Activated CD8-positive, alpha-beta memory T cell treated with anti-CD3 and anti-CD28 coated beads, Interleukin-2, amount 50 U/mL, for 48 hours (primary cell): ENCODE results near the gene CGN.
A peak's percentile ranks its signal among the peaks of the same experiment; 100 is the strongest.

Source experiments
- DNase-seq: peaks from one replicate; pipeline ENCODE4 v3.0.0-alpha.2; 2020

Gene CGN, protein sequence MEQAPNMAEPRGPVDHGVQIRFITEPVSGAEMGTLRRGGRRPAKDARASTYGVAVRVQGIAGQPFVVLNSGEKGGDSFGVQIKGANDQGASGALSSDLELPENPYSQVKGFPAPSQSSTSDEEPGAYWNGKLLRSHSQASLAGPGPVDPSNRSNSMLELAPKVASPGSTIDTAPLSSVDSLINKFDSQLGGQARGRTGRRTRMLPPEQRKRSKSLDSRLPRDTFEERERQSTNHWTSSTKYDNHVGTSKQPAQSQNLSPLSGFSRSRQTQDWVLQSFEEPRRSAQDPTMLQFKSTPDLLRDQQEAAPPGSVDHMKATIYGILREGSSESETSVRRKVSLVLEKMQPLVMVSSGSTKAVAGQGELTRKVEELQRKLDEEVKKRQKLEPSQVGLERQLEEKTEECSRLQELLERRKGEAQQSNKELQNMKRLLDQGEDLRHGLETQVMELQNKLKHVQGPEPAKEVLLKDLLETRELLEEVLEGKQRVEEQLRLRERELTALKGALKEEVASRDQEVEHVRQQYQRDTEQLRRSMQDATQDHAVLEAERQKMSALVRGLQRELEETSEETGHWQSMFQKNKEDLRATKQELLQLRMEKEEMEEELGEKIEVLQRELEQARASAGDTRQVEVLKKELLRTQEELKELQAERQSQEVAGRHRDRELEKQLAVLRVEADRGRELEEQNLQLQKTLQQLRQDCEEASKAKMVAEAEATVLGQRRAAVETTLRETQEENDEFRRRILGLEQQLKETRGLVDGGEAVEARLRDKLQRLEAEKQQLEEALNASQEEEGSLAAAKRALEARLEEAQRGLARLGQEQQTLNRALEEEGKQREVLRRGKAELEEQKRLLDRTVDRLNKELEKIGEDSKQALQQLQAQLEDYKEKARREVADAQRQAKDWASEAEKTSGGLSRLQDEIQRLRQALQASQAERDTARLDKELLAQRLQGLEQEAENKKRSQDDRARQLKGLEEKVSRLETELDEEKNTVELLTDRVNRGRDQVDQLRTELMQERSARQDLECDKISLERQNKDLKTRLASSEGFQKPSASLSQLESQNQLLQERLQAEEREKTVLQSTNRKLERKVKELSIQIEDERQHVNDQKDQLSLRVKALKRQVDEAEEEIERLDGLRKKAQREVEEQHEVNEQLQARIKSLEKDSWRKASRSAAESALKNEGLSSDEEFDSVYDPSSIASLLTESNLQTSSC

DNA sequence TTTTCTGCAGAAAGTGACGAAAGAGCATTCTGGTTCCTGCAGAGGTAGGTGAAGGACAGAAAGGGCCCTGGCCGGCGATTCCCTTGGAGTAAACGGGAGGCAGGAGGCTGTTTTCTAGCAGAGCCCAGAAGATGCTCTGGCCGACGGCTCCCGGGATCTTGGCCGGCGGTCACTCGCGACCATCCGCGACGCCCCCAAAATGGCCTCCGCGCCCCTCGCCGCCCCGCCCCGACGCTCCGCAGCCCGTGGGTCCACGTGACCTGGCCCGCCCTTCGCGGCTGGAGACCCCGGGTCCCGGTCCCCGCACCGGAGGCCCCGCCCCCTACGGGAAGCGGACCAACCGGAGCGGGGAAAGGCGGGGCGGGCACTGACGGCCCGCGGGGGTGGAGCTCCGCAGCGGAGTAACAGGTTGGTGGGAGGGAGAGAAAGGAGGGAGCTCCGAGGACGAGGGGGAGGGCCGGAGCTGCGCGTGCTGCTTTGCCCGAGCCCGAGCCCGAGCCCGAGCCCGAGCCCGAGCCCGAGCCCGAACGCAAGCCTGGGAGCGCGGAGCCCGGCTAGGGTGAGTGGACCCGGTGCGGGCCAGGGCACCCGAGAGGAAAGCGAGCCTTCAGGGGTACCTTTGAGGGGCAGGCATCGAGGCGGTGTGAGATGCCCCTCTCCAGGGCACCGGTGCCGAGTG, at the start of gene CGN:
CGN (plus strand) TSS at position 431 of the 679 bp plus-strand sequence. CDS start 7,133 bp downstream, outside the sequence.
- peak; percentile 89 for DNase-seq

DNA sequence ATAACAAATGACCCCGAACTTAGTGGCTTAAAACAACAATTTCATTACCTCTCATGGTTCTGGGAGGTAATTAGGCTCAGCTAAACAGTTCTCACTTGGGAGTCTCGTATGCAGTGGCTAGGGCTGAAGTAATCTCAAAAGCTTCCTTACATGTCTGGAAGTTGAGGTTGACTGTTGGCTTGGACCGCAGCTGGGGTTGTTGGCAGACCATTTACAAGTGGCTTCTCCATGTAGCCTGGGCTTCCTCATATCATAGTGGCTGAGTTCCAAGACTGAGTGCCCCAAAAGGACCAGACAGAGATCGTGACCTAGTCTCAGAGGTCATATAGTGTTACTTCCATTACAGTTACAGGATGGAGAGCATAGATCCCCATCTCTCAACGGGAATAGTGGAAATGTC, 49.5 kb upstream of the CGN start:
- no peak for DNase-seq

DNA sequence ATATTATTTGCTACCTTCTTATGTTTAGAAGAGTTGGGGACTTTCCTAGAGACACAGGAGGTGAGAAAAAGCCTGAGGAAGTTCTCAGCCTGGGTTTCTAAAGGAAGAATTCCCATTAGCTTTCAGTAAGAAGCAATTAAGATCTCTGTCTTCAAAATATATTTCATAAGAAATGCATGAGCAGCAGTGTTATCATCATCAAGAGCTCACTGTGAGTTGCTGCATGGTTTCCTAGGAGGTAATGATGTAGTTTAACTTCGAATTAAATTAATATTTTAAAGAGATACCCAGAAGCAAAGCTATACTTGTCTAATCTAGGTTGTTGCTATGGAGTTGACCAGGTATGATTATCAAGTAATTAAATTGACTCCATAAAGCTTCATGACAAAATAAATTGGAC, 46.2 kb upstream of the CGN start:
- no peak for DNase-seq

DNA sequence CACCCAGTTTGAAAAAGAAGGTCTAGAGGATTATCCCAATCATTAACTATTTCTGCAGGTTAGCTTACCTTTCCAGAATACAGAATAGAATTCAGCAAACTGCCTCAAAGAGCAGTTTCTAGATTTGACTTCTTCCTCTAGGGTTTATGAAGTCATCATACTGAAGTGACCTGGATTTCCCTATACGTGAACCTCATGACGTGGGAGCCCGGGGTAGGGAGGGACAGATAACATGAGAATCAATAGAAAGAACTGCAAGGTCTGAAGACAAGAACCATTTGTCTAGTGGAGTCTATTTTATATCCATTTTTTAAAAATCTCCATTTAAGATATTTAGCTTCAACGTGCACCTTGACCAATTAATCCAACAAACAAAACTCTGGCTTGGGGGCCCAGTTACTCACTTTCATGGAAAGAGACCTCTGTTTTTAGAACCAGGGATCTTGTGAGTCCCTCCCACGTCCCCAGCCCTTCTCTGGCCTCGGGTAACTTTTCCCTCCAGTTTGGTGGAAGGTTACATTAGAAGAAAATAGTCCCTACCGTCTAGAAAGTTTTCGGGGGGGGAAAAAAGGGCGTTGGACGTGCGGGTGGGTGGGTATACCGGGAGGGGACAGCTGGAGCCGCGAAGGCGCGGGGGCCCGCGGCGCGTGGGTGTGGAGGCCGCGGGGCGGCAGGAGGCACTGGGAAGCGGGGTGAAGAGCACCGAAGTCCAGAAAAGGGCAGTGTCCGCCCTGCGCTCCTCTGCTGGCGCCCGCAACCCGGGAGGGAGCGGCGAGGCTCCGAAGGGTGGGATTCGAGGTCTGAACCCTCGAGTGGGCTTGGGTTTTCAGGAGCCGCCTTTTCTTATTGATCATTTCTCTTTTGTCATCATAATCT, 38.1 kb upstream of the CGN start:
- DNase-seq = peak; percentile 58

DNA sequence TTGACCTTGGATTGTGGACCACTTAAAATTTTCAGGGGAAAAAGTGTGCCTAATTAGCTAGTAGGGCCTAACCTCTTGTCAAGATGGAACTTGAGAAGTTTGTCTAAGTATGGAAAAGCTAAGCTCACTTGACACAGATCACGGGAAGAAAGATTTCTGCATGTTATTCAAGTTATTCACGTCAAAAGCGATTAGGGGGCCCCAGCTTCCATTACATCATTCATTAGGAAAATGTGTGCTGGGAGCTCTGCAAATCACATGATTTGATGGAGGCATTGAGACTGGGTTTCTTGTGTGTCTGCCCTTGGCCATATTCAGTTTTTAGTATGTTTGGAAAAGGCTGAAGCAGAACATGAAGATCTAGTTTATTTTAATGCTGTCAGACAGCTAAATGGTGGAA, 36.4 kb upstream of the CGN start:
- DNase-seq = no peak

DNA sequence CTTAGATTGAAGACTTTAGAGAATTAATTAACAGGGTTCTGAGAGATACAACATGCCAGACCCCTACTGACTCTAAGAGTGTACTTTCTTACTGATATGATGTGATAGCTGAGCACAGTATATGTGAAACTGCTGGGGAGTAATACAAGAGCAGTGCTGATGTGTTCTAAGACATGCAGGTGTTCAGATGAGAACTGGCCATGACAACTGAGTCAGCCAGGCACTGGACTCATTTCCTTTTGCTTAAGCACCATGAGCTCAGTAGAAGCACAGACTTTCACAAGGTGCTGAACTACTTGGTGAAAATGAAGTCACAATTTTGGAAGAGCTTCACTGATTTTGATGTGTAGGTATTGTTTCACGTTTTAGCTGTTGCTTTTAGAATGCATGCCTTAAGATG, 36.0 kb upstream of the CGN start:
- no peak for DNase-seq

DNA sequence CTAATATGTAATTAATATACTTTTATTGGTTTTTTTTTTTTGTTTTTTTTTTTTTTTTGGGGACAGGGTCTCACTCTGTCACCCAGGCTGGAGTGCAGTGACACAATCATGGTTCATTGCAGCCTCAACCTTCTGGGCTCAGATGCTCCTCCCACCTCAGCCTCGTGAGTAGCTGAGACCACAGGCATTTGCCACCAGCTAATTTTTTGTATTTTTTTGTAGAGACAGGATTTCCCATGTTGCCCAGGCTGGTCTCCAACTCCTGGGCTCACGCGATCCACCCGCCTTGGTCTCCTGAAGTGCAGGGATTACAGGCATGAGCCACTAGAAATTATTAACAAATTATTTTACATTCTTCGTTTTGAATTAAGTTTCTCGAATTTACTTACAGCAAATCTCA, 35.1 kb upstream of the CGN start:
- no peak for DNase-seq

DNA sequence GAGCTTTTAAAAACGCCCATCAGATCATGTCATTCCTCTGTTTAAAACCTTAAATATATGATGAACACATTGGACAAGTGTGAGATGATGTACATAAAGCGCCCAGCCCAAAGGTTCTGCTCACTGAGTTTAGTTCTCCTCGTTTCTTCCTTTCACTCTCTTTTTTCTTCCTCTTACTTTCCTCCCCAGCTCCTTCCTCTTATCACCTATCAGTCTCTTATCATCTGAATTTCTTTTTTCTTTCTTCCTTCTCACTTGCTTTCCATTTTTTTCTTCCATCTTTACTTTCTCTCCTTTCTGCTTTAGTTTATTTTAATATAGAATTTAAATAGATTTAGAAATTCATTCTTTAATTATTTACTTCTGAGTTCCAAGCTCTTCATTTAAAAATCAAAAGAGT, 34.1 kb upstream of the CGN start:
- DNase-seq = no peak

DNA sequence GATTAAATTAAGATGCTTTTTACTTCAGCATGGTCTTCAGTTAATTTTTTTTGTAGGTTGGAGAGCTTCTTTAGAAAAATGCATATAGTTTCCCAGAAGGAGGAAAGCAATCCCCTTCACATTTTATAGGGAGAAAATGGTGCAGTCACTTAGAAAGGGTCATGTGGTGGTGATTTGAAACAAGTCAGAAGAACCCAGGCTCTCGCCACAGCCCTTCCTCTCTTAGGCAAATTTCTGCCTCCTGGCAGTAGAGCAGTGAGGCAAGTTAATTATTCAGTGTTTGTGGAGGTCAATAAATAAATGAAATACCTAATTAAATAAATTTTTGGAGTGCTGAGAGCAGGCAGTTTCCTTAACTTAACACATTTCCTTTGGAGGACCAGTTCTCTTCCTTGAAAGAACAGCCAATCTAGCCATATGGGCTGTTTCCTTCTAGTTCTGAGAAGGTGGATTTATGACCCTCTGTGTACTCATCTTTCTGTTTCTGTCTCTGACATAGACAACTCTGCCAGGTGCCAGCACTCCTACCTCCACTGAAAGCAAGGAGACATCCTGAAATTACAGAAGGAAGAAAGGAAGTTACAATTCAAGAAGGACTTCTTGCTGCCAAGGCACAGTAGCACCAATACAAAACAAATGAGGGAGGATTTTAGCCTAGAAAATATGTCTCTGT, 32.9 kb upstream of the CGN start:
- no peak for DNase-seq

DNA sequence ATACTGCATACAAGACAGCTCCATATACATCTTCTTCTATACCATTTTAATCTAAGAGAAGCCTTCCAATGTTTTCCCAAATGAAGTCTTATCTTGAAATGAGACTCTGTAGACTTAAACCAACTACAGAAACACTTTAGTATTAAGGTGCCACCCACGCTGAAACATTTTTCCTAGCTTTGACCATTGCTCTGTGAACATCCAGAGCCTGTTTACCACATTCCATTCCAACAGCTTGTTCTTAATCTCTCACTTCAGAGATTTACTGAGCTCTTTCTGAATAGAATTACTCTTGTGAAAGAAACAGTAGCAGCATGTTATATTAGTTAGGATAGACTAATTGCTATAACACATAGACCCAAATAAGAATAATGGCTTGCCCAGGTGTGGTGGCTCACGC, 32.3 kb upstream of the CGN start:
- DNase-seq = no peak

DNA sequence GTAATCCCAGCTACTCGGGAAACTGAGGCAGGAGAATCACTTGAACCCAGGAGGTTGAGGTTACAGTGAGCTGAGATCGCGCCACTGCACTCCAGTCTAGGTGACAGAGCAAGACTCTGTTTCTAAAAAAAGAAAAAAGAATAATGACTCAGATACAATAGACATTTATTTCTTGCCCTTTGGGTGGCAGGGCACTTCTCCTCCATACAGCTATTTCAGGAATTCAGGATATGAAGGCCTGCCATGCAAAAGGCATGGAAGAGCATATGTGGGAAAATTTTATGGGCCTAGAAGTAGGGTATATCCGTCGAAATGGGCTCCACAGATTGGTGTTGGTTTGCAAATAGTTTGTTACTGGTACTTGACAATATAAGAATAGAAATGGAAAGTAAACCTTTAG, 31.7 kb upstream of the CGN start:
- no peak for DNase-seq

DNA sequence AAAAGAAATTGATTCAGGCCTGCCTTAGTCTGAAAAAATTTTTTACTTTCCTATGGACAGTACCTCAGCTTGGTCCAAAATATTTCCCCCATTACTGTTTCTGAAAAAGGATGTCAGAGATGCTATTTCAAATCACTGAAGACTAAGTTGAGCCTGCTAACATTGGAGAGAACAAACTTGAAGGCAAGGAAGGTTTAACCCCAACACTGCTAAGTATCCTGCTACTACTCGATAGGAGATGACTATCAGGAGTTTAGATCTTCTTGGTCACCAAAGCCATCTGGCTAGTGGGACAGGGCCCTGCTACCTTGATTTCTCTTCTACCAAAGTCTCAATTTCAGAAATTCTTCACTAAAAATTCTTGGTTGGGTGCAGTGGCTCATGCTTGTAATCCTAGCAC, 29.2 kb upstream of the CGN start:
- no peak for DNase-seq

DNA sequence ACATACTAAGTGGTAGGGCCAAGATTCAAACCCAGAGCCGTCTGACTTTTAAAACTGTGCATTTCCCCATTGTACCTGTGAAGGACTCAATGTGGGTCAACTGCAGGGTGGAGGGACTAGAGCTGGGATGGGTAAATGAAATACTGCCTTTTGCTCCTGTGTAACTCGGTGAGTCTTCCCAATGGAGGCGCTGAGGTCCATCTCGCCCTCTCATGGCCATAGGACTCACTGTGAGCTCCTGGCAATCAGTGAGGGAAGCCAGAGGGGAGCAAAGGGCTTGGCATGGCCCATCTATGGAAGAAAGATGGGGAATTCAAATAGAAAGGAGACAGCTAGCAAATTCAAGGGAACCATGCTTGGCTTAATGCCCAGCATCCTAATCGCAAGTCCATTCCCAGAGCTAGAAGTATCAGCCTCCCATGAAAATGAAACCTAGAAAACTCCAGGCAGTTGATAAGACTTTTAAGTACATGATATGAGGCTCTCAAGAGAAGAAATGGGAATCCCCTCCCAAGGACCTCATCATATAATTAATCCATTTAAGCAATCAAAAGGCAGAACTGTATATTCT, 25.4 kb upstream of the CGN start:
- no peak for DNase-seq

DNA sequence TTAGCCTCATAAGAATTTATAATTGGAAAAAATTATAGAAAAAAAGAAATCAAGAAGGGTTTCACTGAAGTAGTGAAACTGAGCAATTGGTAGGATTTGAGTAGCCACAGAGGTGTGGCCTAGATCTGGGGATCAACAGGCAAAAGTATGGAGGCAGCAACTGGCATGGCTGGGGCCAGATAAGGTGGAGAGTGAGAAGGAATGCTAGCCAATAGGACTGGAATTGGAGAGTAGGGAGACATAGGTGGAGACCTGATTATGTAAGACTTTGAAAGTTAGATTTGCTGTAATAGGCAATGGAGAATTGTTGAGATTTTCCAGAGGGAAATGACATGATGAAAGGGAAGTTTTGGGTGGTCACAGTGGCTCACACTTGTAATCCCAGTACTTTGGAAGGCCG, 24.6 kb upstream of the CGN start:
- DNase-seq = no peak

DNA sequence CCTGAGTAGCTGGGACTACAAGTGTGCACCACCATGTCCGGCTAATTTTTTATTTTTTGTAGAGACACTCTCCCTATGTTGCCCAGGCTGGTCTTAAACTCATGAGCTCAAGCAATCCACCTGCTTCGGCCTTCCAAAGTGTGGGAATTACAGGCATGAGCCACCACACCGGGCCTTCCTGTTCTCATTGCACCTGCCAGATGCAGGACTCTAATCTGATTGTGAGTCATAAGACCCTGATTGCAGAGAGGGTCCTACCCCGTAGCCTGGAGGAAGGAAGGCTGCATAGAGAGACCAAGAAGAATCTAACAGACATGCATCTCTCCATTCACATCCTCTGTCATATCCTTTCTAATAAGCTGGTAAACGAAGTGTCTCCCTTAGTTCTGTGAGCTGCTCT, 19.5 kb upstream of the CGN start:
- no peak for DNase-seq

DNA sequence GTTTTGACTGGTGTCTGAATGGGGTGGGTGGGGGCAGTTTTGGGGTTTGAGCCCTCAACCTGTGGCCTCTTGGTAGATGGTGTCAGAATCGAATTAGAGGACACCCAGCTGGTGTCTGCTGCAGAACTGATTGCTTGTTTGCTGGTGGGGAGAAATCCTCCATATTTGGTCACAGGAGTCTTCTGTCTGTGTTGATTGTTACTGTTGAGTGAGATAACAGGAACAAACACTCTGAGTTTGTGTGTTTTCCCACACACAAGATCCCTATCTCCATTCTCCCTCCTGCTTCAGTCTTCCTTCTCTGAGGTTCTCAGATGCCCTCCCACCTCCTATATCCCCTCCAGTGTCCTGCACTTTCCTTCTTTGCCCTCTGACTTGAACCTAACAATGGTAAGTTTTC, 19.1 kb upstream of the CGN start:
- no peak for DNase-seq

DNA sequence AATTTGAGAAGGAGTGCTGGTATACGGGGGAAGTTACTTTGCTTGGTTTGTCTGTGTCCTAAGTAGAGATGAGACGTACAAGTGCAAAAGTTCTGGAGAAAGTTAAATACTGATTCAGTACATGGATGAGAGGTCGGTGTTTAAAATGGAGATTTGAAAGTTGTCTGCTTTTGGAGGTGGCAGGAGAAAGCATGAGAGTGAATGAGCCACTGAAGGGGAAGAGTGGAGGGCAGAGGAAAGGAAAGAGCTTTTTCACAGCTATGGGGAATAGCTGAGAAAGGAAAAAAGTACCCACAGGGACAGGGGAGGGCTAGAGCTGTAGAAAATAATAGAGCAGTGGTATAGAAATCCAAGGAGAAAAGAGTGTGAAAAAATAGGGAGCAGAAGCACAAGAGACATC, 18.1 kb upstream of the CGN start:
- no peak for DNase-seq

DNA sequence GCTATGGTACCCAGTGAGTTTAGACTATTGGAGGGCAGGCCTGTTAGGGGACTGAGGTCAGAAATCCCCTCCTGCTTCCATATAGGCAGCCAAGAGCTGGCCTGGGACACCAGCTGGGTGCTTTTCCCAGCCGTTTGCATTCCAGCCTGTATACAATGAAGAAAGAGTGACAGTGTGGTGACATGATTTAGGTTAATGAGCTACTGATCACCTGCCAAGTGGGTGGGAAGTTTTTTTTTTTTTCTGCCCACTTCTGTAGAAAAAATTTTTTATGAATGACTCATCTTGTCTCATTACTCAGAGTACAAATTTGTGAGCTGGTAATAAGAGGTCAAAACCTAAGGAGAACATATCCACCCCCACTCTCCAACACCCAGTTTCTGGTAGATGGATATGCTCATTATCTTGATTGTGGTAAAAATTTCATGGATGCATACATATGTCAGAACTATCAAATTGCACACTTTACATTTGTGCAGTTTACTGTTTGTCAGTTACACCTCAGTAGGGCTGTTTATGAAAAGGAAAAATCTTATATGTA, 16.4 kb upstream of the CGN start:
- no peak for DNase-seq

DNA sequence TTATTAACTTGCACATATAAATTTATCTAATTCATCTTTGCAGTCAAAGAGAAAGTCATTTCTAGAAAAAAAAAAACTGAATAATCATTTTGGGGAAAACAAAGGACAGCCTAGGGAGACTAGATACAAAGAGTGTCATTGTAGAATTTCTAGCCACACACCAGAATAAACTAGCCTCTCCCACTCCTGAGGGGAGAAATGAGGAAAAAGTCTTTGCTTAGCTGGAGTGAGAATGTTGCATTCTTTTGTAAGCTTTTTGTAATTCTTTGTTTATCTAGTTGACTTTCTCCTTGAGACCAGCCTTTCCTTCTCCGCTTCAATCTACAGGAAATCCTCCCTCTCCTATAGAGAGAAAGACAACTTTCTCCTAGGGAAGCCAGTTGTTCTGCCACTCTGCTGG, 15.9 kb upstream of the CGN start:
- no peak for DNase-seq

DNA sequence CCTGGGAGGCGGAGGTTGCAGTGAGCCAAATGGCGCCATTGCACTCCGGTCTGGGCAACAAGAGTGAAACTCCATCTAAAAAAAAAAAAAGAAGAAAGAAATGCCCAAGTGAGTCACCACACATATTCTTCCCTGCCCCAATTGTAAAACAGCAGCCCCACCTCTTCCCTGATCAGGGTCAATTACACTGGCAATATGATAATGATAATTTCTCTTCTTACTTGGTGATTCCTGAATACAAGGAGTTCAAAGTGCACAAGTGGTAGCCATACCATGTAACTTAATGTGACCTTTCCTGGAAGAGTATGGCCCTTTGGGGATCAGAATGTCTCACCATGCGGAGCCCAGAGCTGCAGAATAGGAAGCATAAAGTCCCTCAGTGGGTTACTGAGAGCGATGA, 11.8 kb upstream of the CGN start:
- DNase-seq = no peak

DNA sequence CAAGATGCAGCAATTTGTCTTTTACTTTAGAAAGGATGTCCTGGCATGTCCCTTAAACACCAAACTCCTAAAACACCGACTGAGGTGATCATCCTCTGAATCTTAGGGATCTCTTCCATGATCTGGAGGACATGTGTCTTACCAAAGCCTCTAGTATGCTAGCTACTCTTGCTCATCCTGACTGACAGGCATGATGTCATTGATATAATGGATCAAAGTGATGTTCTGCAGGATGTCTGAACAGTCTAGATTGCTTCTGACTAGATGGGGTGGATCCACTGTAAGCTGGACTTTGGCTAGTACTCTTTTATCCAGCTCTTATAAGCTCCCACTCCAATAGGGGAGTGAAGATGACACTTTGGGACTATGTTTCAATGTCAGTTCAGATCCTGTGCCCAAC, 11.3 kb upstream of the CGN start:
- no peak for DNase-seq
